ENCODE measurements around the gene PML.

DNA sequence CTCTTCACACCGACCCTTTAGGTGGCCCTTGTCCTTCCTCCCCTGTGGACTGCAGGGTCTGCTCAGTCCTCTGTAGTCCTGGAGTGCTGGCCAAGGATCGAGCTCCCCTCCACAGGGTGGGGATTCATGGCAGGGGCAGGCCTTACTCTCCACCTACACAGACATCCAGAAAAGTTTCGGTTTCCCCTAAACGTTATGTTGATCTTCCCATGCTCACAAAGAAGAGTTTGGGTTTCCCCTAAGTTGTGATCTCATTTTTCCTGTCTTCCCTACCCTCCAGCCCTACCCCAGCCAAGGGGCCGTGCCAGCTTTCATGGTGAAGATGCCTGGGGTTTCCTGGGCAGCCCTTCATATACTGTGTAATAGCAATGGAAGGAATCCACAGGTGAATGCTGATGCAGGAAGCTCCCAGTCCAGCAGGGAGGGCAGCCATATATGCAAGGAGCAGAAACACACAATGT is 12.7 kb upstream of the PML start:
- TF ChIP-seq, protein P1, sequence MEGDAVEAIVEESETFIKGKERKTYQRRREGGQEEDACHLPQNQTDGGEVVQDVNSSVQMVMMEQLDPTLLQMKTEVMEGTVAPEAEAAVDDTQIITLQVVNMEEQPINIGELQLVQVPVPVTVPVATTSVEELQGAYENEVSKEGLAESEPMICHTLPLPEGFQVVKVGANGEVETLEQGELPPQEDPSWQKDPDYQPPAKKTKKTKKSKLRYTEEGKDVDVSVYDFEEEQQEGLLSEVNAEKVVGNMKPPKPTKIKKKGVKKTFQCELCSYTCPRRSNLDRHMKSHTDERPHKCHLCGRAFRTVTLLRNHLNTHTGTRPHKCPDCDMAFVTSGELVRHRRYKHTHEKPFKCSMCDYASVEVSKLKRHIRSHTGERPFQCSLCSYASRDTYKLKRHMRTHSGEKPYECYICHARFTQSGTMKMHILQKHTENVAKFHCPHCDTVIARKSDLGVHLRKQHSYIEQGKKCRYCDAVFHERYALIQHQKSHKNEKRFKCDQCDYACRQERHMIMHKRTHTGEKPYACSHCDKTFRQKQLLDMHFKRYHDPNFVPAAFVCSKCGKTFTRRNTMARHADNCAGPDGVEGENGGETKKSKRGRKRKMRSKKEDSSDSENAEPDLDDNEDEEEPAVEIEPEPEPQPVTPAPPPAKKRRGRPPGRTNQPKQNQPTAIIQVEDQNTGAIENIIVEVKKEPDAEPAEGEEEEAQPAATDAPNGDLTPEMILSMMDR (optimal IDR thresholded peaks at IDR 0.05 in 1 of 3, IDR thresholded peaks at IDR 0.05 in 1 of 3, conservative IDR thresholded peaks at IDR 0.05 in 1 of 3; ENCODE audit: extremely low read depth in 1 of 3, insufficient read depth in 2 of 3, low read length in 3 of 3): no peak
- TF ChIP-seq EZH2 (IDR thresholded peaks at IDR 0.05; ENCODE audit: low read length): no peak

All from keratinocyte (primary cell).